Spleen (tissue), 11 donors: ENCODE data around the gene AGTPBP1. TPM values are rescaled to one million over a fixed set of nuclear protein-coding genes. Genes with fewer than 3 reads are reported as not detected.

Experiments used
- DNase-seq: peaks from one replicate; pipeline ENCODE4 v3.0.0-alpha.2; 2020
- H3K27ac ChIP-seq, 8 donors: fragments of 200-600 bp; sonication (generic) in 7 of 8; 1 replicate in 4 of 8; 2 replicates in 4 of 8; pipeline versions ENCODE4 v1.5.0 to v1.8.0; 2016 to 2021; ENCODE audit warnings: inconsistent platforms in 4 of 8, mild to moderate bottlenecking in 4 of 8, moderate library complexity in 1 of 8
- H3K27me3 ChIP-seq, 7 donors: fragments of 200-600 bp; sonication (generic) in 6 of 7; replicated peaks in 1 of 7; 1 replicate in 4 of 7; 2 replicates in 3 of 7; pipeline versions ENCODE4 v1.5.0 to v1.8.0; 2016 to 2021; ENCODE audit warnings: inconsistent platforms in 3 of 7, mild to moderate bottlenecking in 1 of 7
- H3K36me3 ChIP-seq, 6 donors: fragments of 200-600 bp; sonication (generic) in 5 of 6; 1 replicate in 4 of 6; 2 replicates in 2 of 6; pipeline versions ENCODE4 v1.5.0 to v1.8.0; 2016 to 2021; ENCODE audit warnings: inconsistent platforms in 2 of 6
- H3K4me1 ChIP-seq, 6 donors: fragments of 200-600 bp; sonication (generic) in 5 of 6; 1 replicate in 3 of 6; 2 replicates in 3 of 6; pipeline versions ENCODE4 v1.5.0 to v1.8.0; 2016 to 2021; ENCODE audit warnings: inconsistent platforms in 3 of 6
- H3K4me3 ChIP-seq, 8 donors: fragments of 200-600 bp; sonication (generic) in 7 of 8; 1 replicate in 4 of 8; 2 replicates in 4 of 8; pipeline versions ENCODE4 v1.5.0 to v1.8.0; 2016 to 2021; ENCODE audit warnings: inconsistent platforms in 4 of 8, mild to moderate bottlenecking in 4 of 8, moderate library complexity in 2 of 8
- H3K9me3 ChIP-seq, 8 donors: fragments of 200-600 bp; sonication (generic) in 7 of 8; 1 replicate in 4 of 8; 2 replicates in 4 of 8; pipeline versions ENCODE4 v1.5.0 to v1.8.0; 2016 to 2021; ENCODE audit warnings: inconsistent platforms in 4 of 8
- POLR2A ChIP-seq, 3 donors: fragments of 450-650 bp; IDR thresholded peaks; one replicate each; pipeline ENCODE4 v1.5.1; 2017; ENCODE audit warnings: antibody characterized with exemption in 3 of 3, mild to moderate bottlenecking in 1 of 3
- POLR2AphosphoS5 ChIP-seq, 3 donors: sonication (generic); formaldehyde crosslinking; IDR thresholded peaks; one replicate each; pipeline ENCODE4 v1.5.1; 2017; ENCODE audit warnings: antibody characterized with exemption in 3 of 3
- WGBS, 5 donors: extraction: QIAGEN DNeasy Blood & Tissue Kit in 3 of 5; methylation state at CpG; one replicate each; pipeline versions ENCODE4 v1.1.5 to v1.1.7; 2013 to 2018; 5-methylcytosine and 5-hydroxymethylcytosine counted together
- intact Hi-C: fragments of 100-400 bp; cut with DNase I; formaldehyde crosslinking; loops from one replicate; pipeline ENCODE4 v1.15.0; 2023; ENCODE audit warnings: low total_unique reads
- polyA plus RNA-seq, 3 donors: library from polyadenylated mRNA; stranded (reverse); fragments of 200-250 nt; gene quantifications; one replicate each; pipeline ENCODE4 v1.2.1, GENCODE V29; 2013
- total RNA-seq, 7 donors: library from RNA; depleted of rRNA in 3 of 7; stranded (reverse); fragments of >200 nt in 3 of 7; fragmentation: NEBNext Ultra II Directional in 4 of 7; extraction: Animal tissue kit (Norgen Biotek cat#: 25700) in 4 of 7; gene quantifications; one replicate each; pipeline versions ENCODE4 v1.1.0 to v1.2.1, GENCODE V29; 2016 to 2021
- TF ChIP-seq, protein P1 (sequence below), 11 experiments: fragments of 200-600 bp in 7 of 11; fragments of 450-650 bp in 4 of 11; sonication (generic) in 4 of 11; IDR thresholded peaks in 8 of 11; conservative IDR thresholded peaks in 3 of 11; 1 replicate in 7 of 11; 2 replicates in 4 of 11; pipeline versions ENCODE4 v1.4.0 to v1.8.0; 2016 to 2021; ENCODE audit warnings: antibody characterized with exemption in 11 of 11, inconsistent platforms in 4 of 11, mild to moderate bottlenecking in 1 of 11
- donor health status: healthy with polysubstance abuse.
- donor health status: DM: no; HTN: no; CAD: no; lungs with moderate emphysema.
- donor health status: DM: no; HTN: no; CAD: no.
- donor health status: Bipolar disorder and iron deficiency.
- donor health status: healthy.
- donor health status: DM: no; HTN: no; CAD: no.
- donor health status: DM: yes; HTN: yes; CAD: no.

Gene AGTPBP1
- total and polyA plus RNA-seq, 10 donors: 5.3 to 83.6 (median 47.5) TPM

DNA sequence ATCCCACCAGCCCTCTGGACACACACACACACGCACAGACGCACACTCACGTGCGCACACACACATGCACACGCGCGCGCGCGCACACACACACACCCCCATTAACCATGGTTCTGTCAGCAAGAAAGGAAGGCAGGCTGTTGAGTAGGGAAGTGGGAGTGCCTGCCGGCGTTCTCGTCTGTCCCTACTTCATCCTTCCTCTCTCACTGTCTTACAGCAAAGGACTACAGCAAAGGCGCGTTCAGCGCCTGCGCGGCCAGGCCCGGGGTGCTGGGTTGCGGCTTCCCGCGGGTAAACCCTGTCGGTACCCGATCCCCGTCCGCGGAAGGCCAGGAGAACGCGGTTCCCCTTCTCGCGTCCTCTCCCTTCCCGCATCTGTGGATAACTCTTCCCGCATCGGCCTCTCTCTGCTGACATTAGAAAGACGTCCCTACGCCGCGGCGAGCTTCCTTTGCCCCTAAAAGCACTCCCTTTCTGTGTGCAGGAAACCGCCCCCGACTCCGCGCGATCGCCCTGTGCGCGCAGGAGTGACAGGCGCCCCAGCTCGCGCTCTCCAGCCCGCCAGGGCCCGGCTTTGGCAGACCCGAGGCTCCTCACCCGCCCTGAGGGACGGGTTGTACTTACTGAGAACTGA is 219.2 kb downstream of the AGTPBP1 start:
- peak overlapping the region; percentile 32 to 80 (median 61) for H3K27ac ChIP-seq
- H3K9me3 ChIP-seq: peaks cover 0 to 5% (median 0%) of the 10 kb centered on the region in 8 donors
- peak; percentile 87 for DNase-seq
- 1 to 4% (median 2%) methylated on average over 37 to 55 of the region's 55 CpGs for WGBS, 5 donors
- no peak for TF ChIP-seq POLR2A (IDR thresholded peaks at IDR 0.05)
- TF ChIP-seq POLR2AphosphoS5 (IDR thresholded peaks at IDR 0.05): peak in 2 of 3 donors; percentile 48 to 57
- TF ChIP-seq, protein P1, sequence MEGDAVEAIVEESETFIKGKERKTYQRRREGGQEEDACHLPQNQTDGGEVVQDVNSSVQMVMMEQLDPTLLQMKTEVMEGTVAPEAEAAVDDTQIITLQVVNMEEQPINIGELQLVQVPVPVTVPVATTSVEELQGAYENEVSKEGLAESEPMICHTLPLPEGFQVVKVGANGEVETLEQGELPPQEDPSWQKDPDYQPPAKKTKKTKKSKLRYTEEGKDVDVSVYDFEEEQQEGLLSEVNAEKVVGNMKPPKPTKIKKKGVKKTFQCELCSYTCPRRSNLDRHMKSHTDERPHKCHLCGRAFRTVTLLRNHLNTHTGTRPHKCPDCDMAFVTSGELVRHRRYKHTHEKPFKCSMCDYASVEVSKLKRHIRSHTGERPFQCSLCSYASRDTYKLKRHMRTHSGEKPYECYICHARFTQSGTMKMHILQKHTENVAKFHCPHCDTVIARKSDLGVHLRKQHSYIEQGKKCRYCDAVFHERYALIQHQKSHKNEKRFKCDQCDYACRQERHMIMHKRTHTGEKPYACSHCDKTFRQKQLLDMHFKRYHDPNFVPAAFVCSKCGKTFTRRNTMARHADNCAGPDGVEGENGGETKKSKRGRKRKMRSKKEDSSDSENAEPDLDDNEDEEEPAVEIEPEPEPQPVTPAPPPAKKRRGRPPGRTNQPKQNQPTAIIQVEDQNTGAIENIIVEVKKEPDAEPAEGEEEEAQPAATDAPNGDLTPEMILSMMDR (IDR thresholded peaks at IDR 0.05 in 8 of 11, conservative IDR thresholded peaks at IDR 0.05 in 3 of 11): no peak
- peaks cover 0 to 59% (median 6%) of the 10 kb centered on the region in 7 donors for H3K27me3 ChIP-seq
- peaks cover 0 to 31% (median 11%) of the 10 kb centered on the region in 6 donors for H3K4me1 ChIP-seq
- H3K36me3 ChIP-seq: no peaks in the 10 kb centered on the region
- intact Hi-C loops: no loop called here
- H3K4me3 ChIP-seq: peak overlapping the region; percentile 23 to 67 (median 36)

DNA sequence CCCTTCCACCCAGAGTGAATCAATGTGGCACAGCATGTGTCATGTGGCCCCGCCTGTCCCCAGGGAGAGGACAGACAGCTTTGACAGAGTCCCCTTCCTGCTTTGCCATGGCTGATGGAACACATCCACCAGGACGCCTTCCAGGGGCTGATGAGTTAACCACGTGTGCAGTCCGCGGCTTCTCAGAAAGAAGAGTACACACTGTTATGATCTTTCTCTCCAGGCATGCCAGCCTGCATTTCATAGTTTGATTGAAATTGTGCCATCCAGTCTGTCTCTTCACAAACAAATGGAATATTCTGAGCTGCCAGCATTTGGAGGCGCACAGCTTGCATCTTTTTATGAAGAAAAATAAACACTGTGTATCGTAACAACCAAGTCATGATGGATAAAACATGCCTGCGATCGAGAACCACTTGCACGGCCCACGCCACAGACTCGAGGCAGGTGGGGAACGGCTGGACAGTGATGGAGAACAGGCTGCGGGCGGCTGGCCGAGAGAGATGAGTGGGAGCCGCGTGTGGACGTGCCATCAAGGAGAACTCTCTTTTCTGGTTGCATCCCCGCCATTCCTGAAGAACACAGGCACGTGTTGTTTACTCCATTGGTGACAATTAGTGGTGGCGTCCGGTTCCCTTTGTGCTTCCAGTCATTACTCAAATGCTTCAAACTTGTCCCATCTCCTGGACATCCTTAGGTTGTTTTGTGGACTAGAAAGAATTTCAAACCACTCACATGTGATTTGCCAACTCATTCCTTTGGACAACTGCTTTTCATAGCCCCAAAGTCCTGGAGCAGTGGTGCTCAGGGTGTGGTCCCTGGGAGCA is 220.2 kb downstream of the AGTPBP1 start:
- 92 to 96% (median 95%) methylated on average over 23 of the region's 23 CpGs for WGBS, 5 donors
- no peak for TF ChIP-seq POLR2A (IDR thresholded peaks at IDR 0.05)
- no peak for TF ChIP-seq POLR2AphosphoS5 (IDR thresholded peaks at IDR 0.05)
- TF ChIP-seq, protein P1 (IDR thresholded peaks at IDR 0.05 in 8 of 11, conservative IDR thresholded peaks at IDR 0.05 in 3 of 11): no peak
- Histone ChIP-seq H3K9me3 (peaks cover 0 to 2% (median 0%) of the 10 kb centered on the region in 8 donors), H3K4me3 (no peak overlapping the region), H3K27ac (no peak overlapping the region), H3K4me1 (peaks cover 0 to 27% (median 11%) of the 10 kb centered on the region in 6 donors), H3K27me3 (peaks cover 0 to 59% (median 6%) of the 10 kb centered on the region in 7 donors), H3K36me3 (no peaks in the 10 kb centered on the region)
- no peak for DNase-seq
- intact Hi-C loops: no loop called here

DNA sequence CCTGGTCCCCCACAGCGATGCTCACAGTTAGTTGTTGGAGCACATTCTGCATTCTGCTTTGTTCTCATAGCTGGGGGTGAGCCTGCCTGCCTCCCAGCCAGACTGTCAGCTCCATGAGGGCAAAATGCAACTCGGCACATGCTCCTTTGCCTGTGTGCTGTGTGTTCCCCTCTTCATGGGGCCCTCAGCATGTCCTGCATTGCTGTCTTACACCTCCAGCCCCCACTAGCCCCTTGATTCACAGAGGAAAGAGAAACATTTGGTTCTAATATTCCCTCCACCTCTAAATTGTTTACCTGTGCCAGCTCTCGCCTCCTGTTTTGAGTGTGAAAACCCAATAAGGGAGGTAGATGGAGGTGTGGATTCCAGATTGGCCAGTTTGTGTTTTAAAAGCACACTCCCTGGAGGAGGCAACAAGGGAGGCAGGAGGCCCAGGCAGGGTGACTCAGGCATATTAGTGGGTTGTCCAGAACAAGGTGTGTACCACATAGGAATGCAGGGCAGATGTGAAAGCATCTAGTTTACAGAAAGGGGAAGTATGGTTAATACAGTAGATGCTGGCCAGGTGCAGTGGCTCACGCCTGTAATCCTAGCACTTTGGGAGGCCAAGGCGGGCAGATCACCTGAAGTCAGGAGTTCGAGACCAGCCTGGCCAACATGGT is 224.6 kb downstream of the AGTPBP1 start:
- H3K4me1 ChIP-seq: peaks cover 0 to 3% (median 1%) of the 10 kb centered on the region in 6 donors
- intact Hi-C loops: no loop called here

DNA sequence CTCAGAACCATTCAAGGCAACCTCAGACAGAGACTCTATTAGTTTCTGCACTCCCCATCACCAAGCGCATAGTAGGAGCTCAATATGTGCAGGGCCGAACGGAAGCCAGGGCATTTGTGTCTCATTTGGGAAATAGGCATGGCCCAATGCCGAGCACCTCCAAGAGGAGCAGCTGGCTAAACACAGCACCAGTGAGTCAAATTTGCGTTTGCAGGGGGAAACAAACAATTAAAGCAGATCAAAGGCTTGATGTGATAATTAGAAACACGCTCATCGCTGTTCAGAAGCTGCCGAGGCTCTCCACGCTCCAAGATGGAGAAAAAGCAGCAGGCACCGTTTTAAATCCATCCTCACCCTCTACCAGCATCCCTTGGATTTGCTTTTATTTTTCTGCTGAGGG is 225.3 kb downstream of the AGTPBP1 start:
- WGBS, 5 donors: 75 to 84% (median 78%) methylated on average over 10 of the region's 10 CpGs
- Histone ChIP-seq H3K27me3 (peaks cover 0 to 25% (median 0%) of the 10 kb centered on the region in 7 donors), H3K9me3 (no peaks in the 10 kb centered on the region), H3K4me1 (no peaks in the 10 kb centered on the region), H3K36me3 (no peaks in the 10 kb centered on the region), H3K4me3 (no peak overlapping the region), H3K27ac (no peak overlapping the region)
- DNase-seq: no peak
- intact Hi-C loops: no loop called here
- TF ChIP-seq, protein P1 (IDR thresholded peaks at IDR 0.05 in 8 of 11, conservative IDR thresholded peaks at IDR 0.05 in 3 of 11): no peak
- no peak for TF ChIP-seq POLR2A (IDR thresholded peaks at IDR 0.05)
- no peak for TF ChIP-seq POLR2AphosphoS5 (IDR thresholded peaks at IDR 0.05)

More for the DNA sequence above, 224.6 kb downstream of the AGTPBP1 start:
- H3K27ac ChIP-seq: no peak overlapping the region
- H3K36me3 ChIP-seq: no peaks in the 10 kb centered on the region
- 81 to 93% (median 87%) methylated on average over 6 of the region's 6 CpGs for WGBS, 5 donors
- H3K27me3 ChIP-seq: peaks cover 0 to 32% (median 0%) of the 10 kb centered on the region in 7 donors
- no peak for TF ChIP-seq POLR2AphosphoS5 (IDR thresholded peaks at IDR 0.05)
- H3K9me3 ChIP-seq: no peaks in the 10 kb centered on the region
- DNase-seq: no peak
- H3K4me3 ChIP-seq: no peak overlapping the region
